NCI-H524 treated with DMSO at 0.1 percent for 48 hours (cell line): Measurements from ENCODE around the gene CACNA2D3.

Source experiments
- DNase-seq: peaks from one replicate; lab custom pipeline; 2025; lab: John Stamatoyannopoulos, UW

Gene CACNA2D3

GRCh38 chr3:54882129-54882833 lies 759.9 kb downstream of the CACNA2D3 start:
- no peak for DNase-seq

- no peak for DNase-seq
These were observed 765.8 kb downstream of the CACNA2D3 start for GRCh38 chr3:54888162-54888561.

DNA sequence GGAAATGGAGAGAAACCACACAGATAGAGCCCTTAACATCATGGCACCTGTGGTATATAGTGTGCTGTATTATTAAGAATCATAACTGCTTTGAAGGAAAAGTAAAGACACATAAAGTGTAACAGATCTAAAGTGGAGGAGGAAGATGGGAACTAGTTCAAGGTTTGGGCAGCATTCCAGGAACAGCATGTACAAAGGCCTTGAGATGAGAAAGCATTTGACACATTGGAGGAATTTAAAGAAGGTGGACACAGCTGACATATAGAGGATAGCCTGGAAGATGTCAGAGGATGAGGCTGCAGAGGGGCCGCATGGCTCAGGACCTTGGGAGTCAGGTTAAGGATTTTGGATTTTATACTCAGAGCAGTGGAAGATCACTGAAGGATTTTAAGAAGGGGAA lies 766.5 kb downstream of the CACNA2D3 start:
- DNase-seq = no peak

- no peak for DNase-seq
These were observed 767.4 kb downstream of the CACNA2D3 start for GRCh38 chr3:54889731-54890130.

DNA sequence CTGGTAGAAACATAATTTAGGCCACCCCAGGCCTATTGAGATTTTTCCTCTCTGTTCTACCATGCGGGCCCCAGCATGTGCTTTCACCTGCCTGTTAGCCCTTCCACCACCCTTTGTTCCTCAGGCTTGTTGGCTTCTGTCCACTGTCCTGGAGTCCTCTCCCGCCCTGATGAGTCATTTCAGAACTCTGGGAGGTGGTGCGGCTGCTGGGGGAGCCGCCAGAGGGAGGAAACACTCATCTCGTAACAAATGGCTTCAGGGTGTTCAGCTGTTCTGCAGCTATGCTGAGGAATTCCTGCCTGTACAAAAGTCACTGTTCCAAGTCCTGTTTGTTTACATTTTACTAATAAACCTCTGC lies 769.2 kb downstream of the CACNA2D3 start:
- no peak for DNase-seq

DNA sequence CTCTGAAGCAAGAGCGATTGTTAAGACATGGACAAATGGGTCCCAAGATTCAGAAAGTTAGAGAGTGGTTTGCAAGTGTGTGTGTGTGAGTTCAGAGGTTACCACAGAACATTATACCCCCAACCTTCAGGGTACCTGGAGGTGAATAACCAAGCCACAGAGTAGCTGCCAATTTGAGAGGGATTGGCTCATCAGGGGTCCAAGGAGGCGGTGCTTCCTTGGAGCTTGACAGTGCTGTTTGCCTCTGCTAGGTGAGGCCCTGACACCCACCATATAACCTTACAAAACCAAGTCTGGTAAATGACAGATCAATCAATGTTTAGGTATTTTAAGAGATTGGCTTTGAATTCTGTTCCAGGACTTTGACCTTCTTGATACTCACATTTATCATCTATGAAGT lies 769.8 kb downstream of the CACNA2D3 start:
- DNase-seq = no peak

DNA sequence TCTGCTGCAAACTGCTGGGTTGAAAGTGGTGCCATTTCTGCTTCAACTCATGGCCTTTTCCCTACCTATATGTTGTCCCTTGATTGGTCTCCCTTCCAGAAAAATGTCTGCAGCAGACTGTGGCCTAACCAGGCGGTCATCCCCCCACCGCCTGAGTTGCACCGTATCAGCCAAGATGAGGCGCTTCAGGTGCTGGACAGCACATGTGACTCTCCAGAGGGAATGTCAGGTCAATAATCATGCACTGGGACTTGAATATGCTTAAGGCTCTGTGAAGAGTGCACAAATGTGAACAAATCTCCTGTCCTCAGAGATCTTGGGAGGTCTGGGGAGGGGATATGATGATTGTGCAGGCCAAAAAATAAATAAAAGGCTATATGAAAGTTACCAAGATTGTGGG lies 773.3 kb downstream of the CACNA2D3 start:
- no peak for DNase-seq

DNA sequence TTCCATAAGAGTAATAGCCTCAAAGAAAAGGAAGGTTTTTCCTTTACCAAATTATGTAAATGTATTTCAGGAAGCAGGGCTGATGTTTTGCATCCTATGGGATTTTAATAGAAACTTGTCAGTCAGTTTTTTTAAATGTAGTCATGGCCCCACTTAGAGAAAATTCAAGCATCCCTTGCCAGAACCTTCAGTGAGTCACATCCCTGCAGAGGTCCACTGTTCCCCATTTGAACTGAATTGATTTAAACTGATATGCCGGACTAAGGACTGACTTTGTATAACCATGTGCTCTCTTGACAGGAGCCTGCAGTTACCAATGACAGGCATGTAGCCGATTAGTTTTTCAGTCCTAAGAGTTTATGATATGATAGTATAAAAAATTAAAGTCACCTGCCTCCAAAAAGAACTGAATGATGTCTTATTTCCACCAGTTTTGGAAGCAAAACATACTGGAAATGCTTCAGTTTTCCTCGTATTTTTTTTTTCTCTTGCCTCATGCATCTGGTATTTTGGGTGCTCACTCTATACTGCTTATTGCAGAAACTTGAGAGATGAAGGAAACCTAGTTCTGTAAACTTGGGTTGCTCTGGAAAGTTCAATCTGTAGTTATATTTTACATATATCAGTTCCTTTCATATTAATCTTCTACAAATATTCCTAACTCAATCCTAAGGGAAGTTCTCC lies 774.8 kb downstream of the CACNA2D3 start:
- DNase-seq = no peak

DNA sequence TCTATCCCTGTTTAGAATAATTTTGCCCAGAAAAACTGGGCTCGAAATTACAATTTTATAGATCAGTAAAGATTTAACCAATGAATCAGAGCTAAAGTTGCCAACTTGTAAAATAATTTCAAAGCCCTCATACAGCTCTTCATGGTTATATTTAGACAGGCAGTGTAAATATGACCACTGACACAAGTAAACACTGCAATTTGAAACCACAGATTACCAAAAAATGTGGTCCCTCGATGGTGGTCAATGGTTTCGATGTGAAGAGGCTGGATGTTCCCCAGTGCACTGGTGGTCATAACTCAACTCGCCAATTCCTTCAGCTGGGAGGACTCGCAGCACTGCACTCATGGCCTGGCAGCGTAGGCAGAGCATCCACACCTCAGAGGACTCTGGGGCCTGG lies 776.9 kb downstream of the CACNA2D3 start:
- no peak for DNase-seq

DNA sequence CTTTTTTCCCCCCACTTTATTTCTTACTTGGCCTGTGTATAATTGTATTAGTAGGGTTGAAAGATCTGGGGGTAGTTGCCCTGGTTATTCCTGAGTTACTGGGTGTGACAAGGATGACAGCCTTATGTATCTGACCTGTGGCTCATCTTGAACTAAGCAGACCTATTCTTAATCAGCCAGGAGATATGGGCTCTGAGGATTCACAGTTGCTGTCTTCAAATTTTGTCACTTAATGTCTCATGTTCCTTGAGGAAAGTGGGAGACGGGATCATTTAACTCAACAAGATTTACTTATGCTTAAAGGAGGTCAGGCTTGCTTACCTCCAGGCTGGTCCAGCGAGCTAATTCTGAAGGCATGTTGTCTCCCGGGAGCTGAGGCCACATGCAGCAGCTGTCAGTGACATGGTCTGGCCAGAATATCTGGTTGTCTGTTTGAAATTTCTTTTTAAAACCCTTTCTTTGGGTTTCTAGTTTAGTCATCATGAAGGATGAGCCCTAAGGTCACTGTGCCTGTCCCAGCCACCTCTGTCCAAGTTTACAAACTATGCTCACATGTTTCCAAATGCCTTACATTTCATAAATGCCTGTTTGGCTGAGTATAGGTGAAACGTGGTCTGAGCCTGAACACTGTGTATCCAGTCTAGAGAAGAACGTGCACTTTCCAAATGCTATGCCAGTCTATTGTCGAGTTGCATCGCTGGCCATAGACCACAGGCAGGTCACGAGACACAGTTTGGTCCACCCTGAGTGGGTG lies 778.7 kb downstream of the CACNA2D3 start:
- DNase-seq = no peak

DNA sequence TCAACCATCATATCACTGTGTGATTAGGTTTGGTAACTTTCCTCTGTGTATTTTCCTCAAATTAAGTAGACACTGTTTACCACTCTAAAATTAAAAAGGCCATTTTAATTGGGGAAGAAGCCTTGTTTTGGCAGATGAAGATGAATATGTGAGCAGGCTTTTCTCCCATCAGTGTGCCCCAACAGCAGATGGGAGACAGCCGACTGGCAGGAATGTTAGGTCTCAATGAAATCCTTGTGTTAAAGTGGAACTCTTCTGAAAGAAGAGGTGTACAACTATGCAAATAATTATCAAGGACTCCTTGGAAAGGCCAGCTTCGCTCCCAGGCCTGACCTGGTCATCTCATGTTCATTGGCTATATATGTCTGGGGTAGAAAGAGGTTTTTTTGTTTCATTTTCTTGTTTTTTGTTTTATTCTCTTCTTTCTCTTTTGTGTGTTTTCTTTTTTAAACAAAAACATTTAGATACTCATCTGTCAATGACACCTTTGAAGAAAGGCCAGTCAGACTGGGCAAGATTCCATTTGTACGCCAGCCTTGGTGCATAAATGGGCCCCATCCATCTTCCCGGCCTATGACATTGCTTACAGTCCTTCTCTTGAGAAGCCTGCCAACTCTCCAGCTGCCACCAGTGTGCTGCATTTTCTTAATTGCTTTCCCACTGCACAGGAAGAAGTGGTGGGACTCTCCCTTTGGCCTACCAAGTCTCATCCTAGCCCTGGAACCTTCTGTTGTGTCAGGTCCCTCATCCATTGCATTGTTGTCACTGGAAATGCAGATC lies 779.7 kb downstream of the CACNA2D3 start:
- DNase-seq = no peak

GRCh38 chr3:54905261-54905888 lies 783.0 kb downstream of the CACNA2D3 start:
- DNase-seq = no peak

DNA sequence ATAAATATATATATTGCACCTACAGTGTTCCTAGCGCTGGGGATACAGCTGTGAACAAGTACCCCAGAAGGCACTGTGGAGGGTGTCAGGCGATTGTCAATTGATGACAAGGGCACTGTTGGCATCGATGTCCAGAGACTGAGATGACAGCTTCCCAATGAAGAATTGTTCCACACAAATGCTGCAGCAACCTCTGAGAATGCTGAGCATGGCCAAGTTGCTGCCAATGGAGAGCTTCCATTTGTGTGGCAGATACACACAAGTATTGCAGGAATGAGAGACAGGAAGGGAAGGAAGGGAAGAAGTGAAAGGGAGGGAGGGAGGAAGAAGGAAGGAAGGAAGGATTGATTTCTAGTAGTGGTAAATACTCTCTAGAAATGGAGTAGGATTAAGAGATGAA lies 783.6 kb downstream of the CACNA2D3 start:
- DNase-seq = no peak

GRCh38 chr3:54906763-54907162 lies 784.4 kb downstream of the CACNA2D3 start:
- no peak for DNase-seq

GRCh38 chr3:54909191-54909590 lies 786.8 kb downstream of the CACNA2D3 start:
- DNase-seq = no peak

- DNase-seq = no peak
These were observed 791.8 kb downstream of the CACNA2D3 start for GRCh38 chr3:54914180-54914579.

GRCh38 chr3:54915181-54915580 lies 792.8 kb downstream of the CACNA2D3 start:
- DNase-seq = no peak

GRCh38 chr3:54915976-54916375 lies 793.6 kb downstream of the CACNA2D3 start:
- no peak for DNase-seq

- DNase-seq = no peak
These were observed 794.4 kb downstream of the CACNA2D3 start for GRCh38 chr3:54916732-54917131.

DNA sequence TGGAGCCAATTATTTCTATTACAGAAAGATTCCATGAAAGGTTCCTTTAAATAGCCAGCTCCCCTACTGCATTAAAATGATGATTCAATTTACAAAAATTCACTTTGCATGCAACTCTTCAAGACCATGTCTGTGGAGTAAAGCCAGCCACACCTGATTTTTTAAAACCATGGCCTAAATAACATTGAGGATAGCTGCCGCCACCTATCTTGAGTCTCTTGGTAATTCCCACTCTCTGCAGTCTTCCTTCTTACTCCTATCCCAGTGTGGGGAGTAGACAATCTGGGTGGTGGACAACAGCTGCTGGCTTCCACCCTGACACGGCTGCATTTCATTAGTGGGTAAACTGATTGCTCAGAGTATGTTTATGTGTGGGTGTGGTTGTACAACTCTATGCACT lies 794.8 kb downstream of the CACNA2D3 start:
- no peak for DNase-seq

GRCh38 chr3:54917862-54918261 lies 795.5 kb downstream of the CACNA2D3 start:
- DNase-seq = no peak

DNA sequence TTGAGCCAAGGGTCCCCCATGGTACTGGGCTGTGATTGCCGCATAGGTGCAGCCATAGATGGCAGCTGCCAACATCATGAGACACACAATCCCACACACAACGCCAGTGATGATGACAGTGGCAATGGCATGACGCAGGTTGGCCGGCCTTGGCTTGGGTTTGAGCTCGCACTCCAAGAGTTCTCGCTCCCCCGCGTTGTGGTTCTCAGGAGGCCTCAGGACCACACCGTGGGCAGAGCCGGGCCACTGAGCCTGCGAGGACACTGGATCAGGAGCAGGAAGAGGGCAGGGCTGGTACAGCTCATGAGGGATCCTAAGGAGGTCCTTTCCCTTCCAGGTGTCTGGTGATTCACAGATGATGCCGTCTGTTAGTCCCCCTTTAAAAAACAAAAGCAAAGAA lies 796.2 kb downstream of the CACNA2D3 start:
- DNase-seq = no peak
